ENCODE results near the gene MIPOL1. TPM values are rescaled to one million over a fixed set of nuclear protein-coding genes. Genes with fewer than 3 reads are reported as not detected.
"Not testable (repeated sequence)": the region's sequence is repeated elsewhere in the genome, so short reads cannot be mapped to it uniquely, and the experiment has no call there.

MIPOL1 gene
- total RNA-seq, 1 donor from 2014 or later, result 23.7 TPM

GRCh38 chr14:37187294-37187693 is 10.4 kb upstream of the MIPOL1 start:
- DNase-seq (ENCODE audit: low read depth, low spot score), result no peak

DNA sequence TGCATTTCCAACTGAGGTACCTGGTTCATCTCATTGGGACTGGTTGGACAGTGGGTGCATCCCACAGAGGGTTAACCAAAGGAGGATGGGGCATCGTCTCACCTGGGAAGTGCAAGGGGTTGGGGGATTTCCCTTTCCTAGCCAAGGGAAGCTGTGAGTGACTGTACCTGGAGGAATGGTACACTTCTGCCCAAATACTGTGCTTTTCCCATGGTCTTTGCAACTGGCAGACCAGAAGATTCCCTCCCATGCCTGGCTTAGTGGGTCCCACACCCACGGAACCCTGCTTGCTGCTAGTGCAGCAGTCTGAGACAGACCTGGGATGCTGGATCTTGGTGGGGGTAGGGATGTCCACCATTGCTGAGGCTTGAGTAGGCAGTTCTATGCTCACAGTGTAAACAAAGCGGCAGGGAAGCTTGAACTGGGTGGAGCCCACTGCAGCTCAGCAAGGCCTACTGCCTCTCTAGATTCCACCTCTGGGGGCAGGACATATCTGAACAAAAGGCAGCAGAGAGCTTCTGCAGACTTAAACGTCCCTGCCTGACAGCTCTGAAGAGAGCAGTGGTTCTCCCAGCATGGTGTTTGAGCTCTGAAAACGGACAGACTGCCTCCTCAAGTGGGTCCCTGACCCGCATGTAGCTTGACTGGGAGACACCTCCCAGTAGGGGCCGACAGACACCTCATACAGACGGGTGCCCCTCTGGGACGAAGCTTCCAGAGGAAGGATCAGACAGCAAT is 9.7 kb upstream of the MIPOL1 start:
- not testable (repeated sequence) for DNase-seq (ENCODE audit: low read depth, low spot score)

DNA sequence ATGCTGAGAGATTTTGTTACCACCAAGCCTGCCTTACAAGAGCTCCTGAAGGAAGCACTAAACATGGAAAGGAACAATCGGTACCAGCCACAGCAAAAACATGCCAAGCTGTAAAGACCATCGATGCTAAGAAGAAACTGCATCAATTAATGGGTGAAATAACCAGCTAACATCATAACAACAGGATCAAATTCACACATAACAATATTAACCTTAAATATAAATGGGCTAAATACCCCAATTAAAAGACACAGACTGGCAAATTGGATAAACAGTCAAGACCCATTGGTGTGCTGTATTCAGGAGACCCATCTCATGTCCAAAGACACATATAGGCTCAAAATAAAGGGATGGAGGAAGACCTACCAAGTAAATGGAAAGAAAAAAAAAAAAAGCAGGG is 8.0 kb upstream of the MIPOL1 start:
- not testable (repeated sequence) for DNase-seq (ENCODE audit: low read depth, low spot score)

DNA sequence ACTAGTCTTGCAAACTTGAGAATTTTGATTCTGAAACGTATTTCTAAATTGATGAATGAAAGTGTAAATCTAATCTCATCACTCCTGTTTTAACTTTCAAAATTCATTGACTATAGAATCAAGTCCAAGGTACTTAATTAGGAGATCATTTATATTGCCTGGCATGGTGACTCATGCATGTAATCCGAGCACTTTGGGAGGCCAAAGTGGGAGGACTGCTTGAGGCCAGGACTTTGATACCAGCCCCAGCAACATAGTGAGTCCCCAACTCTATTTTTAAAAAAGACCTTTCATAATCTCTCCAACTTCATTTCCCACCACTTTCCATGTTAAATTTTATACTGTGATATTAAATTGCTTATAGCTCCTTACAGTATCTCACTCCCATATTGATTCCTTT is 3.0 kb upstream of the MIPOL1 start:
- DNase-seq (ENCODE audit: low read depth, low spot score), result no peak

DNA sequence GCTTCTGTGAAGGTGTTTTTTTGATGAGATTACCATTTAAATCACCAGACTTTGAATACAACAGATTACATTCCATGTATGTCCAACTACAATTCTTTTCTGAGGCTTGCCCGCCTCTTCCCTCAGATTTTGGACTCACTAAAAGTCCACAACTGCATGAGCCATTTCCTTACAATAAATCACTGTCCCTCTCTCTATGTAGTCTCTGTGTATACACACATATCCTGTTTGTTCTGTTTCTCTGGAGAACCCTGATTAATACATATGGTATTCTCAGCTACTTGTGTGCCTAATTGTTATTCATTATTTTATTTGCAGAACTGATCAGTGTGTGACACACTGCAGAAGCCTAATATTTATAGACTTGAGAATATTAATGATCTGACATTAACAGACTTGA is 2.4 kb upstream of the MIPOL1 start:
- DNase-seq (ENCODE audit: low read depth, low spot score), result peak; percentile 84

DNA sequence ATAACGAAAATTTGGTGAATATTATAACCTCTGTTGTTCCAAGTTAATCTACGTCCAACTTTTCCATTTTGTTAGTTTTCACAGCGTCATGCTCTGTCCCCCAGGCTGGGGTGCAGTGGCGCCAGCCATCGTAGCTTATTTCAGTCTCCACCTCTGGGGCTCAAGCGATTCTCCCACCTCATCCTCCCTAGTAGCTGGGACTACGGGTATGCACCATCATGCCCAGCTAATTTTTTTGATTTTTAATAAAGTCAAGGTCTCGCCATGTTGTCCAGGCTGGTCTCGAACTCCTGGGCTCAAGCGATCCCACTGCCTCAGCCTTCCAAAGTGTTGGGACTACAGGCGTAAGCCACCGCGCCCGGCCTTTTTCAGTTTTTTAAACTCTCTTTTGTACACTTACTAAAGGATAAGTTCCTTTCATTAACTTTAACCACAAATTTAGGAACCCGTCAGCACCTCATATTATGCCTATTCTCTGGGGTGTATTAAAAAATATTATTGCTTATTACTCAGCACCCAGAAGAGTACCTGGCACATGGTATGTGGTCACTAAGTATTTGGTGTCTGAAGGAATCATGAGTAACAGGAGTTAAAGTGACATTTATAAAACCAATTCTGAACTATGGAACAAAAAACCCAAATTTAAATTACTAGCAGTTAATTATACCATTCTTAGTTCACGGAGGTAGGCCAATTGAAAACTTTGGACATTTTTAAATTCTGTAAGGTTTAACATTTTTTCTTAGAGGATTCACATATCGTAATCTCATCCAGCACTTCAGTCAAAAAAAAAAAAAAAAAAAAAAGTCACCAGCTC is 925 bp upstream of the MIPOL1 start:
- DNase-seq (ENCODE audit: low read depth, low spot score), result no peak

GRCh38 chr14:37198273-37198598 is 499 bp downstream of the MIPOL1 start:
- no peak for DNase-seq (ENCODE audit: low read depth, low spot score)

GRCh38 chr14:37198907-37199306 is 1.2 kb downstream of the MIPOL1 start:
- DNase-seq (ENCODE audit: low read depth, low spot score), result no peak

- no peak for DNase-seq (ENCODE audit: low read depth, low spot score)
Observed at GRCh38 chr14:37201724-37202123, 4.0 kb downstream of the MIPOL1 start.

- no peak for DNase-seq (ENCODE audit: low read depth, low spot score)
Observed at GRCh38 chr14:37202265-37202664, 4.5 kb downstream of the MIPOL1 start.

- no peak for DNase-seq (ENCODE audit: low read depth, low spot score)
Observed at GRCh38 chr14:37202812-37203211, 5.1 kb downstream of the MIPOL1 start.

- no peak for DNase-seq (ENCODE audit: low read depth, low spot score)
Observed at GRCh38 chr14:37203423-37203822, 5.7 kb downstream of the MIPOL1 start.

DNA sequence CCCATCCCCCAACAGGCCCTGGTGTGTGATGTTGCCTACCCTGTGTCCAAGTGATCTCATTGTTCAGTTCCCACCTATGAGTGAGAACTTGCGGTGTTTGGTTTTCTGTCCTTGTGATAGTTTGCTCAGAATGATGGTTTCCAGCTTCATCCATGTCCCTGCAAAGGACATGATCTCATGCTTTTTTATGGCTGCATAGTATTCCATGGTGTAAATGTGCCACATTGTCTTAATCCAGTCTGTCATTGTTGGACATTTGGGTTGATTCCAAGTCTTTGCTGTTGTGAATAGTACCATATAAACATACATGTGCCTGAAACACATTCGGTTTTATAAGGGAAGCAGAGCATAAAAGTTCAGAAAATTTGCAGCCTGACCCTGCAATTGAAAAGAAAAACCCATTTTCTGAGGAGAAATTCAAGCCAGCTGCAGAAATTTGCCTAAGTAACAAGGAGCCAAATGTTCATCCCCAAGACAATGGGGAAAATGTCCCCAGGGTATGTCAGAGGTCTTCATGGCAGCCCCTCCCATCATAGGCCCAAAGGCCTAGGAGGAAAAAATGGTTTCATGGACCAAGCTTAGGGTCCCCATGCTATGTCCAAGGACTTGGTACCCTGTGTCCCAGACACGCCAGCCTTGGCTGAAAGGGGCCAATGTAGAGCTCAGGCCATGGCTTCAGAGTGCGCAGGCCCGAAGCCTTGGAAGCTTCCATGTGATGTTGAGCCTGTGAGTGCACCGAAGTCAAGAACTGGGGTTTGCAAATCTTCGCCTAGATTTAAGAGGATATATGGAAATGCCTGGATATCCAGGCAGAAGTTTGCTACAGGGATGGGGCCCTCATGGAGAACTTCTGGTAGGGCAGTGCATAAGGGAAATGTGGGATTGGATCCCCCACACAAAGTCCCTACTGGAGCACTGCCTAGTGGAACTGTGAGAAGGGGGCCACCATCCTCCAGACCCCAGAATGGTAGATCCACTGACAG is 8.2 kb downstream of the MIPOL1 start:
- DNase-seq (ENCODE audit: low read depth, low spot score), result not testable (repeated sequence)

DNA sequence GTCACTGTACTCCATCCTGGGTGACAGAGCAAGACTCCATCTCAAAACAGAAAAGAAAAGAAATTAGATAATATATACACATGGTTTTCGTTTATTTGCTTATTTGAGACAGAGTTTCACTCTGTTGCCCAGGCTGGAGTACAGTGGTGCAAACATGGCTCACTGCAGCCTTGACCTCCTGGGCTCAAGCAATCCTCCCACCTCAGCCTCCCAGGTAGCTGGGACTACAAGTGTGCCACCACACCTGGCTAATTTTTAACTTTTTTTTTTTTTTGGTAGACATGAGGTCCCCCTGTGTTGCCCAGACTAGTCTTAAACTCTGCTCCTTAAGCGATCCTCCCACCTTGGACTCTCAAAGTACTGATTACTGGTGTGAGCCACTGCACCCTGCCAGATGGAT is 11.9 kb downstream of the MIPOL1 start:
- not testable (repeated sequence) for DNase-seq (ENCODE audit: low read depth, low spot score)

GRCh38 chr14:37210448-37210847 is 12.7 kb downstream of the MIPOL1 start:
- DNase-seq (ENCODE audit: low read depth, low spot score), result no peak

- DNase-seq (ENCODE audit: low read depth, low spot score), result peak; percentile 33
Observed at GRCh38 chr14:37213016-37213415, 15.3 kb downstream of the MIPOL1 start.

- no peak for DNase-seq (ENCODE audit: low read depth, low spot score)
Observed at GRCh38 chr14:37215345-37215744, 17.6 kb downstream of the MIPOL1 start.

DNA sequence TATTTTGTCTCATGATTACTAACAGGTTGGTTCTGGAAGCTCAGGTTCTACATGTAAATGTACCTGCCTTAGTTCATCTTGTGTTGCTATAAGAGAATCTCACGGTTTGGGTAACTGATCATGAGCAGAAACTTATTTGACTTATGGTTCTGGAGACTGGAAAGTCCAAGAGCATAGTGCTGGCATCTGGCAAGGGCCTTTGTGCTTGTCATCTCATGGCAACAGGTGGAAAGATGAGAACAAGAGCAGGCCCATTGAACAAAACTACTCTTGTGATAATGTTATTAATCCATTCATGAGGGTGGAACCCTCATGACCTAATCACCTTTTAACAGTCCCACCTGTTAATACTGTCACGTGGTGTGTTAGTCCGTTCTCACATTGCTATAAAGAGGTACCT is 23.3 kb downstream of the MIPOL1 start:
- no peak for DNase-seq (ENCODE audit: low read depth, low spot score)

GRCh38 chr14:37223947-37224474 is 26.3 kb downstream of the MIPOL1 start:
- DNase-seq (ENCODE audit: low read depth, low spot score), result no peak

DNA sequence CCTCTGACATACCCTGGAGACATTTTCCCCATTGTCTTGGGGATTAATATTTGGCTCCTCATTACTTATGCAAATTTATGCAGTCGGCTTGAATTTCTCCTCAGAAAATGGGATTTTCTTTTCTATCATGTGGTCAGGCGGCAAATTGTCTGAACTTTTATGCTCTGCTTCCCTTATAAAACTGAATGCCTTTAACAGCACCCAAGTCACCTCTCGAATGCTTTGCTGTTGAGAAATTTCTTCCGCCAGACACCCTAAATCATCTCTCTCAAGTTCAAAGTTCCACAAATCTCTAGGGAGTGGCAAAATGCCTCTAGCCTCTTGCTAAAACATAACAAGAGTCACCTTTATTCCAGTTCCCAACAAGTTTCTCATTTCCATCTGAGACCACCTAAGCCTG is 27.9 kb downstream of the MIPOL1 start:
- not testable (repeated sequence) for DNase-seq (ENCODE audit: low read depth, low spot score)

- DNase-seq (ENCODE audit: low read depth, low spot score), result peak; percentile 36
Observed at GRCh38 chr14:37230551-37231194, 32.9 kb downstream of the MIPOL1 start.

Measured in pulmonary artery endothelial cell (primary cell).